GM20000 (cell line): ENCODE results near the gene CPED1.

Experiments
- DNase-seq: peaks from one replicate; pipeline ENCODE4 v3.0.0; 2012; ENCODE audit warnings: low spot score
- CTCF ChIP-seq: IDR thresholded peaks from 2 replicates; pipeline ENCODE4 v1.5.1; 2012; ENCODE audit warnings: mild to moderate bottlenecking, control low read depth; ENCODE audit errors: extremely low read depth, missing control alignments

CPED1 gene

DNA sequence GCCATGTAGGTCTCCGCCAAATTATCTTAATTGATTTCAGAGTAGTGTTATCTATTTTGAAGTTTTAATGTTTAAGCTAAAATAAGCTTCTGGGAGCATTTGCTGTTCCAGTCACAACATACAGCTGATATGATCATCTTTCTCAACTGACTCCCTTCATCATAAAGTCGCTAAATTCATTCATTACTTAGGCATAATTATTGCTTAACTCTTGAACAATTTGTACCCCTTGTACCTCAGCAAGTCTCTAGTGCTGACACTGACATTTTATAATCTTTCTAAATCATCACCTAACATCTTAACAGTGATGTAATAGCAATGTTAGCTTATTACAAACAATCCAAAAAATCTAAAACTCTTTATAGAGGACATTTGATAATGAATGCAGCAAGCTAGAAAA lies 286.0 kb downstream of the CPED1 start:
- no peak for DNase-seq
- no peak for TF ChIP-seq CTCF

GRCh38 chr7:121275204-121275603 lies 286.7 kb downstream of the CPED1 start:
- DNase-seq, result no peak

GRCh38 chr7:121276313-121276712 lies 287.8 kb downstream of the CPED1 start:
- no peak for TF ChIP-seq CTCF
- DNase-seq, result no peak

More at GRCh38 chr7:121275204-121275603, 286.7 kb downstream of the CPED1 start:
- TF ChIP-seq CTCF, result no peak

DNA sequence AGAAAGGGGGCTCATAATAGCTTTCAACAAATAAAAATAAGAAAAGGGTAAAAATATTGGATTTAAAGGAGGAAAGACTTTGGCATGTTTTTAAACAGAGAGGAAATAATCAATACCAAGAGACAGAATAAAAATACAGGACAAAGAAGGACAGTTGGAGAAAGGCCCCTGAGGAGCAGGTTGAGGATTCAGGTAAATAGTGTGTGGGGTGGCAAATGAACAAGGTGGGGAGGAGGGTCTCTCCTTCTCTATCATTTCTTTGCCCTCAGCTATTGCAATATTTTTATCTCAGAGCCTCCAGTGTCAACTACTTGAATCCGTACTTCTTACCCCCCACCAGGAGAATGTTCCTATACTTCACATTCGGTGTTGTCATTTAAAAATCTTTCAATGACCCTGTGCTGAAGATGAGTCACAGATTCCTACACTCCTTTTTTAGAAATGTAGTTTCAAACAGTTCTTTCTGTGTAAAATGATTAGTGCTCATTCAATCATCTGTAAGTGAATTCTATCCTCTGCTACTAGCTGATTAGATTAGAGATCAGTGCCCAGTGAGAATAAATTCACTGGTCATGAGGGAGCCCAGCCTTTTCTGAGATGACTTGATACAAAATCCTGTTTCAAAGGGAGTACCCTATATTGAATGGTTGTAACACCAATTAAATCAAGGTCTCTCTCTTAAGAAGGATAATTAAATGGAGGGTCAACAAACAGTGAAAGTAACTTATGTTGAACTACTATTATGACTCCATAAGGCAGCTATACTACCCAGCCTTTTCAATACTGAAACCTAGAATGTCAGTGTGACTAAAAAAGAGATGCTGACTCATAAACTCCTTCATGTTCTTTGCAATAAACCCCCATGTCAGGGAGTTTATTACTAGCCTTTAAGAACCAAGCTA lies 289.9 kb downstream of the CPED1 start:
- no peak for TF ChIP-seq CTCF
- DNase-seq, result peak; percentile 79

GRCh38 chr7:121279060-121279620 lies 290.6 kb downstream of the CPED1 start:
- DNase-seq, result no peak
- TF ChIP-seq CTCF, result no peak

DNA sequence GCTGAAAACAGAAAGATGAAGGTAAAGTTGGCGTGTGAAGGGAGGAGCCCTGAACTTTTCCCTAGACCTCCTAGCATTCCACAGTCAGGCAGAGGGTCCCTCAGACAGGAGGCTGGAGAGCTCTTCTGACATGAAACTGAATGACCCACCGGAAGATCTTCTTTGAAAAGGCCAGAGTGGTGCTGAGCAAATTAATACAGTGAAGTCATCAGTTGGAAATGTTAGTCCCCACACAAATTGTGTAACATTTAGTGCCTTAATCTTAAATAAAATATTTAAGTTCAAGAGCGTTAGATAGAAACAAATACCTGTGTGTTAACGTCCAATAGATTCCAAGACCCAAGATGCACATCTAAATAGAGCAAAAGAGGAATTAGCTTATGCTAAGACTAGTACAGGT lies 291.3 kb downstream of the CPED1 start:
- TF ChIP-seq CTCF, result no peak
- no peak for DNase-seq

GRCh38 chr7:121280656-121281055 lies 292.1 kb downstream of the CPED1 start:
- no peak for DNase-seq
- no peak for TF ChIP-seq CTCF
